ENCODE measurements around the gene RYR1.
"Not testable (repeated sequence)": the region's sequence is repeated elsewhere in the genome, so short reads cannot be mapped to it uniquely, and the experiment has no call there.

The RYR1 gene

DNA sequence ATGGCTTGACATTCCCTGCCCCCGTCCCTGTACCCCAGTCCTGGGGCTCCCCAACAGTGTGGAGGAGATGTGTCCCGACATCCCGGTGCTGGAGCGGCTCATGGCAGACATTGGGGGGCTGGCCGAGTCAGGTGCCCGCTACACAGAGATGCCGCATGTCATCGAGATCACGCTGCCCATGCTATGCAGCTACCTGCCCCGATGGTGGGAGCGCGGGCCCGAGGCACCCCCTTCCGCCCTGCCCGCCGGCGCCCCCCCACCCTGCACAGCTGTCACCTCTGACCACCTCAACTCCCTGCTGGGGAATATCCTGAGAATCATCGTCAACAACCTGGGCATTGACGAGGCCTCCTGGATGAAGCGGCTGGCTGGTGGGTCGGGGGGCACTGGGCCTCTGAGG, 83.8 kb downstream of the RYR1 start:
- Mint-ChIP-seq H3K27me3 (ENCODE audit: low read depth, poor library complexity) (peaks cover 12% of the 10 kb centered on the region), H3K4me1 (peaks cover 20% of the 10 kb centered on the region), H3K4me3 (no peak overlapping the region), H3K36me3 (ENCODE audit: low read depth) (no peaks in the 10 kb centered on the region), H3K9me3 (no peaks in the 10 kb centered on the region), H3K27ac (no peak overlapping the region)
- TF ChIP-seq, protein P1, sequence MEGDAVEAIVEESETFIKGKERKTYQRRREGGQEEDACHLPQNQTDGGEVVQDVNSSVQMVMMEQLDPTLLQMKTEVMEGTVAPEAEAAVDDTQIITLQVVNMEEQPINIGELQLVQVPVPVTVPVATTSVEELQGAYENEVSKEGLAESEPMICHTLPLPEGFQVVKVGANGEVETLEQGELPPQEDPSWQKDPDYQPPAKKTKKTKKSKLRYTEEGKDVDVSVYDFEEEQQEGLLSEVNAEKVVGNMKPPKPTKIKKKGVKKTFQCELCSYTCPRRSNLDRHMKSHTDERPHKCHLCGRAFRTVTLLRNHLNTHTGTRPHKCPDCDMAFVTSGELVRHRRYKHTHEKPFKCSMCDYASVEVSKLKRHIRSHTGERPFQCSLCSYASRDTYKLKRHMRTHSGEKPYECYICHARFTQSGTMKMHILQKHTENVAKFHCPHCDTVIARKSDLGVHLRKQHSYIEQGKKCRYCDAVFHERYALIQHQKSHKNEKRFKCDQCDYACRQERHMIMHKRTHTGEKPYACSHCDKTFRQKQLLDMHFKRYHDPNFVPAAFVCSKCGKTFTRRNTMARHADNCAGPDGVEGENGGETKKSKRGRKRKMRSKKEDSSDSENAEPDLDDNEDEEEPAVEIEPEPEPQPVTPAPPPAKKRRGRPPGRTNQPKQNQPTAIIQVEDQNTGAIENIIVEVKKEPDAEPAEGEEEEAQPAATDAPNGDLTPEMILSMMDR (IDR thresholded peaks at IDR 0.05), result no peak
- no peak for DNase-seq

DNA sequence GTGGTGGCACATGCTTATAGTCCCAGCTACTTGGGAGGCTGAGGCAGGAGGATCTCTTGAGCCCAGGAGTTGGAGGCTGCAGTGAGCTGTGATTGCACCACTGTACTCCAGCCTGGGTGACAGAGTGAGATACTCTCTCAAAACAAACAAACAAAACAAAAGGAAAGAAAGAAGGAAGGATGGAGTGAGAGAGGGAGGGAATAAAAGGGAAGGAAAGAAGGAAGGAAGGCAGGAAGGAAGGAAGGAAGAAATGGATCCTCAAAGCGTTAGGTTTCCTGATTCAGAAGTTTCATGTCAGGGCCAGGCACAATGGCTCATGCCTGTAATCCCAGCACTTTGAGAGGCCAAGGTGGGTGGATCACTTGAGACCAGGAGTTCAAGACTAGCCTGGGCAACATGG, 84.5 kb downstream of the RYR1 start:
- peaks cover 20% of the 10 kb centered on the region for H3K4me1 Mint-ChIP-seq
- not testable (repeated sequence) for H3K9me3 Mint-ChIP-seq; H3K4me3 Mint-ChIP-seq; DNase-seq; H3K36me3 Mint-ChIP-seq (ENCODE audit: low read depth)
- H3K27ac Mint-ChIP-seq, result peak overlapping the region; percentile 92
- peaks cover 13% of the 10 kb centered on the region for H3K27me3 Mint-ChIP-seq (ENCODE audit: low read depth, poor library complexity)

DNA sequence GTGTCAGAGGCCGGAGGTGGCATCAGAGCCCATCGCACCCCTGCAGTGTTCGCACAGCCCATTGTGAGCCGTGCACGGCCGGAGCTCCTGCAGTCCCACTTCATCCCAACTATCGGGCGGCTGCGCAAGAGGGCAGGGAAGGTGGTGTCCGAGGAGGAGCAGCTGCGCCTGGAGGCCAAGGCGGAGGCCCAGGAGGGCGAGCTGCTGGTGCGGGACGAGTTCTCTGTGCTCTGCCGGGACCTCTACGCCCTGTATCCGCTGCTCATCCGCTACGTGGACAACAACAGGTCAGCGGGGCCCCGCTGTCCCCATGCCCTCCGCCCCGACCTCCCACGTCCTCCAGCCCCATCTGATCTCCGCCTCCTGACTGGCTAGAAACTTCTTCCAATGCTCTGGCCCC, 85.7 kb downstream of the RYR1 start:
- no peaks in the 10 kb centered on the region for H3K36me3 Mint-ChIP-seq (ENCODE audit: low read depth)
- TF ChIP-seq, protein P1 (IDR thresholded peaks at IDR 0.05), result no peak
- peak overlapping the region; percentile 85 for H3K27ac Mint-ChIP-seq
- peaks cover 21% of the 10 kb centered on the region for H3K4me1 Mint-ChIP-seq
- no peaks in the 10 kb centered on the region for H3K9me3 Mint-ChIP-seq
- no peak for DNase-seq
- no peak overlapping the region for H3K4me3 Mint-ChIP-seq
- H3K27me3 Mint-ChIP-seq (ENCODE audit: low read depth, poor library complexity), result peaks cover 13% of the 10 kb centered on the region

DNA sequence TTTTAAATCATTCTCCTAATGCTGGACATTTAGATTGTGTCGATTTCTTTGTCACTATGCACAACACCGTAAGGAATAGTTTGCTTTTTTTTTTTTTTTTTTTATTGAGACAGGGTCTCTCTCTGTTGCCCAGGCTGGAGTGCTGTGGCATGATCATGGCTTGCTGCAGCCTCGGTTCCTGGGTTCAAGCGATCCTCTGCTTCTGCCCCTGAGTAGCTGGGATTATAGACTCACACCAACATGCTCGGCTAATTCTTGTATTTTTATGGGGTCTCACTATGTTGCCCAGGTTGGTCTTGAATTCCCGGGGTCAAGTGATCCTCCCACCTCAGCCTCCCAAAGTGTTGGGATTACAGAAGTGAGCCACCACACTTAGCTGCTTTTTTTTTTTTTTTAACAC, 86.5 kb downstream of the RYR1 start:
- H3K4me3 Mint-ChIP-seq, result no peak overlapping the region
- TF ChIP-seq, protein P1 (IDR thresholded peaks at IDR 0.05), result no peak

DNA sequence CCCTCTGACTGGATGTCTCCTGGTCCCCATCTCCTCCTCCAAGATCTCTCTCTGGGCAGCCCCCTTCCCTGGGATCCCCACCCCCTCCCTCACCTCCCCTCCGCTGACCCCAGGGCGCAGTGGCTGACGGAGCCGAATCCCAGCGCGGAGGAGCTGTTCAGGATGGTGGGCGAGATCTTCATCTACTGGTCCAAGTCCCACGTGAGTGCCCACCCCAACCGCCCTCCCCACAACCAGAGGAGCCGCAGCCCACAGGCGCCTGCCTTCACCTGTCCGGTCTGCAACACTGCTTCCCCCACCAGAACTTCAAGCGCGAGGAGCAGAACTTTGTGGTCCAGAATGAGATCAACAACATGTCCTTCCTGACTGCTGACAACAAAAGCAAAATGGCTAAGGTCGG, 89.4 kb downstream of the RYR1 start:
- Mint-ChIP-seq H3K27me3 (ENCODE audit: low read depth, poor library complexity) (peaks cover 11% of the 10 kb centered on the region), H3K4me1 (peaks cover 24% of the 10 kb centered on the region), H3K36me3 (ENCODE audit: low read depth) (no peaks in the 10 kb centered on the region), H3K4me3 (no peak overlapping the region), H3K9me3 (no peaks in the 10 kb centered on the region), H3K27ac (no peak overlapping the region)
- TF ChIP-seq, protein P1 (IDR thresholded peaks at IDR 0.05), result no peak
- no peak for DNase-seq

More for the DNA sequence above, 86.5 kb downstream of the RYR1 start:
- Mint-ChIP-seq H3K27me3 (ENCODE audit: low read depth, poor library complexity) (peaks cover 13% of the 10 kb centered on the region), H3K36me3 (ENCODE audit: low read depth) (no peaks in the 10 kb centered on the region), H3K9me3 (no peaks in the 10 kb centered on the region), H3K4me1 (peaks cover 28% of the 10 kb centered on the region), H3K27ac (no peak overlapping the region)
- no peak for DNase-seq

DNA sequence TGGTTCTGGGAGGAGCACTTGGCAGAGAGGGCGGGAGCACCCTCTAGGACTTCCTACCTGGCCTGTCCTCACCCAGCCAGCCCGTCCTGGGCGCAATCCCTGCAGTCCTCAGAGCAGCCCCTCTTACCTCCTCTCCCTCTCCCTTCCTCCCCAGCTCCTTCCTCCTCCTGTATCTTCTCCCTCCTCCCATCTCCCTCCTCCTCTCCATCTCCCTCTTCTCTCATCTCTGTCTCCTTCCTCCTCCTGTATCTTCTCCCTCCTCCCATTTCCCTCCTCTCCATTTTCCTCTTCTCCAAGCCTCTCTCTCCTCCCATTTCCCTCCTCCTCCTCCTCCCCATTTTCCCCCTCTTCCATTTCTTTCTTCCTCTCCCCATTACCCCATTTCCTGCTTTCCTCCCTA, 89.8 kb downstream of the RYR1 start:
- TF ChIP-seq, protein P1 (IDR thresholded peaks at IDR 0.05), result no peak
- H3K36me3 Mint-ChIP-seq (ENCODE audit: low read depth), result no peaks in the 10 kb centered on the region
- no peaks in the 10 kb centered on the region for H3K9me3 Mint-ChIP-seq
- no peak overlapping the region for H3K27ac Mint-ChIP-seq
- no peak for DNase-seq
- H3K4me3 Mint-ChIP-seq, result no peak overlapping the region
- H3K4me1 Mint-ChIP-seq, result peaks cover 23% of the 10 kb centered on the region
- H3K27me3 Mint-ChIP-seq (ENCODE audit: low read depth, poor library complexity), result peaks cover 10% of the 10 kb centered on the region

Data from nephron progenitor cell (in vitro differentiated cells).